Measurements from ENCODE around the gene XRCC5. TPM values are rescaled to one million over a fixed set of nuclear protein-coding genes. Genes with fewer than 3 reads are reported as not detected.

The XRCC5 gene
- total RNA-seq, 1 donor from 2014 or later: 190 TPM

- no peak for DNase-seq (ENCODE audit: extremely low read depth, low read depth, low spot score)
Measured at GRCh38 chr2:216083464-216084281, 25.5 kb upstream of the XRCC5 start.

- no peak for DNase-seq (ENCODE audit: extremely low read depth, low read depth, low spot score)
Measured at GRCh38 chr2:216084547-216084946, 24.6 kb upstream of the XRCC5 start.

- no peak for DNase-seq (ENCODE audit: extremely low read depth, low read depth, low spot score)
Measured at GRCh38 chr2:216086207-216086893, 22.8 kb upstream of the XRCC5 start.

- no peak for DNase-seq (ENCODE audit: extremely low read depth, low read depth, low spot score)
Measured at GRCh38 chr2:216090369-216090786, 18.8 kb upstream of the XRCC5 start.

- DNase-seq (ENCODE audit: extremely low read depth, low read depth, low spot score): no peak
Measured at GRCh38 chr2:216092646-216093045, 16.5 kb upstream of the XRCC5 start.

- DNase-seq (ENCODE audit: extremely low read depth, low read depth, low spot score): no peak
Measured at GRCh38 chr2:216094701-216095100, 14.4 kb upstream of the XRCC5 start.

GRCh38 chr2:216098421-216099334, 10.5 kb upstream of the XRCC5 start:
- DNase-seq (ENCODE audit: extremely low read depth, low read depth, low spot score): no peak

- no peak for DNase-seq (ENCODE audit: extremely low read depth, low read depth, low spot score)
Measured at GRCh38 chr2:216101109-216101508, 8.0 kb upstream of the XRCC5 start.

- DNase-seq (ENCODE audit: extremely low read depth, low read depth, low spot score): no peak
Measured at GRCh38 chr2:216103213-216103612, 5.9 kb upstream of the XRCC5 start.

GRCh38 chr2:216104691-216105090, 4.5 kb upstream of the XRCC5 start:
- DNase-seq (ENCODE audit: extremely low read depth, low read depth, low spot score): no peak

- no peak for DNase-seq (ENCODE audit: extremely low read depth, low read depth, low spot score)
Measured at GRCh38 chr2:216107320-216107719, 1.8 kb upstream of the XRCC5 start.

- no peak for DNase-seq (ENCODE audit: extremely low read depth, low read depth, low spot score)
Measured at GRCh38 chr2:216107760-216108159, 1.4 kb upstream of the XRCC5 start.

GRCh38 chr2:216108310-216108966, 710 bp upstream of the XRCC5 start:
- no peak for DNase-seq (ENCODE audit: extremely low read depth, low read depth, low spot score)

GRCh38 chr2:216109962-216110614, 940 bp downstream of the XRCC5 start:
- peak; percentile 51 for DNase-seq (ENCODE audit: extremely low read depth, low read depth, low spot score)

- DNase-seq (ENCODE audit: extremely low read depth, low read depth, low spot score): no peak
Measured at GRCh38 chr2:216110620-216111019, 1.5 kb downstream of the XRCC5 start.

- no peak for DNase-seq (ENCODE audit: extremely low read depth, low read depth, low spot score)
Measured at GRCh38 chr2:216111122-216111521, 2.0 kb downstream of the XRCC5 start.

- no peak for DNase-seq (ENCODE audit: extremely low read depth, low read depth, low spot score)
Measured at GRCh38 chr2:216112926-216113325, 3.8 kb downstream of the XRCC5 start.

- DNase-seq (ENCODE audit: extremely low read depth, low read depth, low spot score): no peak
Measured at GRCh38 chr2:216113572-216113971, 4.4 kb downstream of the XRCC5 start.

- DNase-seq (ENCODE audit: extremely low read depth, low read depth, low spot score): no peak
Measured at GRCh38 chr2:216114382-216114713, 5.2 kb downstream of the XRCC5 start.

Measured in glomerular endothelial cell (primary cell).